ENCODE data around the gene MED4.

The MED4 gene

DNA sequence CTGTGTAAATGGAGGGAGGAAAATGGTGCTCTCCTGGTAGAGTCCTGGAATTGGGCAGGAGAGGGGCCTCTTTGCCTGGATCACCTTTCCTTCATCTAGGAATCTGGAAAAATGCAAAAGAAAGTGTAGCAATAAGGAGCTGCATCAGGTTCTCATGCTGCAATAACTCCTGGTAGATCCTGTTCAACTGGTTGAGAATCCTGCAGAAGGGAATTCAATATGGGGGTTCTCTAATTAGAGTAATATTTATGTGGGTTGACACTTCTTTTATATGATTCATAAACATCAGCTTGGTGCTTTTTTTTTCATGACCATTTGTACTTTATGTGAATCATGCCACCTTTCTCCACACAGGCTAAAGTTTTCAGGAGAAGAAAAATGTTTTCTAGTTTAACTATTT, 66.8 kb downstream of the MED4 start:
- no peak for DNase-seq

Data from activated CD8-positive, alpha-beta memory T cell treated with anti-CD3 and anti-CD28 coated beads, Interleukin-2, amount 50 U/mL, for 48 hours (primary cell).